ENCODE data around the gene SGMS1. TPM values are rescaled to one million over a fixed set of nuclear protein-coding genes. Genes with fewer than 3 reads are reported as not detected.

Gene SGMS1
- total and polyA plus RNA-seq, 12 donors, result 7.3 to 24.3 (median 17.1) TPM

GRCh38 chr10:50582046-50582445 lies 41.7 kb downstream of the SGMS1 start:
- Histone ChIP-seq H3K27ac (no peak overlapping the region), H3K9me3 (no peaks in the 10 kb centered on the region), H3K4me1 (peaks cover 0 to 48% (median 38%) of the 10 kb centered on the region in 9 donors), H3K27me3 (no peaks in the 10 kb centered on the region), H3K4me3 (no peak overlapping the region), H3K36me3 (peaks cover 0 to 6% (median 0%) of the 10 kb centered on the region in 9 donors)
- WGBS, 2 donors, result 82 to 84% methylated on average over 5 of the region's 5 CpGs
- no peak for ATAC-seq
- TF ChIP-seq CTCF (IDR thresholded peaks at IDR 0.05), result no peak
- intact Hi-C loops (cut with DNase I), result no loop called here
- no peak for DNase-seq

GRCh38 chr10:50580262-50580891 lies 43.4 kb downstream of the SGMS1 start:
- no peaks in the 10 kb centered on the region for H3K36me3 ChIP-seq
- H3K27ac ChIP-seq, result no peak overlapping the region
- no peak overlapping the region for H3K4me3 ChIP-seq
- no peak for ATAC-seq
- H3K9me3 ChIP-seq, result no peaks in the 10 kb centered on the region
- TF ChIP-seq CTCF (IDR thresholded peaks at IDR 0.05), result no peak
- no peaks in the 10 kb centered on the region for H3K27me3 ChIP-seq
- DNase-seq, result no peak
- WGBS, 2 donors, result 94% methylated on average over 7 of the region's 7 CpGs
- H3K4me1 ChIP-seq, result peaks cover 0 to 56% (median 47%) of the 10 kb centered on the region in 9 donors
- intact Hi-C loops (cut with DNase I), result no loop called here

GRCh38 chr10:50579491-50580261 lies 44.1 kb downstream of the SGMS1 start:
- TF ChIP-seq CTCF (IDR thresholded peaks at IDR 0.05), result no peak
- intact Hi-C loops (cut with DNase I), result loop anchor here in 3 of 10 donors (5.0 kb wide), 2 partner anchors 33 to 43 kb away; partner anchors contain the start of gene SGMS1 (in 1 of the 3)
- Histone ChIP-seq H3K27ac (no peak overlapping the region), H3K9me3 (no peaks in the 10 kb centered on the region), H3K4me3 (no peak overlapping the region), H3K4me1 (peaks cover 0 to 60% (median 44%) of the 10 kb centered on the region in 9 donors), H3K36me3 (no peaks in the 10 kb centered on the region), H3K27me3 (no peaks in the 10 kb centered on the region)
- ATAC-seq (no peak), DNase-seq (no peak)
- WGBS, 2 donors, result 91% methylated on average over 4 of the region's 4 CpGs

- H3K36me3 ChIP-seq, result no peaks in the 10 kb centered on the region
- intact Hi-C loops (cut with DNase I), result loop anchor here in 3 of 10 donors (5.0 kb wide), 2 partner anchors 33 to 43 kb away; partner anchors contain the start of gene SGMS1 (in 1 of the 3)
- ATAC-seq (no peak), DNase-seq (no peak)
- no peak overlapping the region for H3K4me3 ChIP-seq
- peak overlapping the region in 2 of 10 donors; percentile 75 to 81 for H3K27ac ChIP-seq
- no peaks in the 10 kb centered on the region for H3K9me3 ChIP-seq
- H3K27me3 ChIP-seq, result no peaks in the 10 kb centered on the region
- 98% methylated on average over 2 of the region's 2 CpGs for WGBS, 2 donors
- peaks cover 0 to 60% (median 44%) of the 10 kb centered on the region in 9 donors for H3K4me1 ChIP-seq
- no peak for TF ChIP-seq CTCF (IDR thresholded peaks at IDR 0.05)
Observed at GRCh38 chr10:50578949-50579348, 44.8 kb downstream of the SGMS1 start.

Measured in heart right ventricle (tissue), 16 donors.